H1 (cell line): ENCODE measurements around the gene PPP1R14C. TPM values are rescaled to one million over a fixed set of nuclear protein-coding genes. Genes with fewer than 3 reads are reported as not detected.

Experiments used
- CTCF ChIA-PET: fragments of 300-600 bp; sonication (Branson Sonifier 250); formaldehyde crosslinking; loops from one replicate; lab custom pipeline; 2021; ENCODE audit not compliant: partially characterized antibody; lab: Charles Lee
- POLR2A ChIA-PET: fragments of 300-600 bp; sonication (Branson Sonifier 250); formaldehyde crosslinking; loops from one replicate; lab custom pipeline; 2021; ENCODE audit warnings: inconsistent platforms; ENCODE audit not compliant: partially characterized antibody; lab: Charles Lee
- DNase-seq, 2 experiments: peaks; one replicate each; pipeline versions ENCODE4 v3.0.0 to v3.0.0-alpha.2; 2010 to 2022; ENCODE audit warnings: low spot score in 2 of 2, low read depth in 1 of 2, mixed read lengths in 1 of 2
- FAIRE-seq: peaks from 2 replicates; lab custom pipeline; 2011; peaks lifted over from hg19 to GRCh38; lab: Jason Lieb, UNC
- H2AFZ ChIP-seq: 2 replicates; pipeline ENCODE4 v1.8.1; 2012; ENCODE audit warnings: low read length, inconsistent platforms
- H2AK5ac ChIP-seq: 2 replicates; pipeline ENCODE4 v1.6.1; 2013; ENCODE audit warnings: low read depth, low read length
- H2BK120ac ChIP-seq: replicated peaks from 2 replicates; pipeline ENCODE3; 2013; ENCODE audit warnings: low read depth, low read length, inconsistent platforms
- H2BK12ac ChIP-seq: 2 replicates; pipeline ENCODE4 v1.6.1; 2013; ENCODE audit warnings: low read depth, low read length
- H2BK15ac ChIP-seq: 2 replicates; pipeline ENCODE4 v1.6.1; 2013; ENCODE audit warnings: low read length
- H2BK20ac ChIP-seq: 2 replicates; pipeline ENCODE4 v1.6.1; 2013; ENCODE audit warnings: low read length
- H2BK5ac ChIP-seq: 2 replicates; pipeline ENCODE4 v1.6.1; 2013; ENCODE audit warnings: low read depth, low read length
- H3K14ac ChIP-seq: 2 replicates; pipeline ENCODE4 v1.6.1; 2013; ENCODE audit warnings: inconsistent platforms; ENCODE audit not compliant: insufficient read length
- H3K18ac ChIP-seq: 2 replicates; pipeline ENCODE4 v1.6.1; 2013; ENCODE audit warnings: low read length; ENCODE audit errors: extremely low read depth
- H3K23ac ChIP-seq: 2 replicates; pipeline ENCODE4 v1.6.1; 2013; ENCODE audit warnings: inconsistent platforms; ENCODE audit not compliant: insufficient read length
- H3K23me2 ChIP-seq: 2 replicates; pipeline ENCODE4 v1.6.1; 2013; ENCODE audit warnings: low read depth, low read length
- H3K27ac ChIP-seq: 2 replicates; pipeline ENCODE4 v1.6.1; 2011; ENCODE audit warnings: low read depth, low read length, inconsistent platforms
- H3K27me3 ChIP-seq, 4 experiments: replicated peaks in 1 of 4; 1 replicate in 1 of 4; 2 replicates in 3 of 4; pipeline versions ENCODE4 v1.6.1 to v1.8.1; 2011 to 2013; ENCODE audit warnings: low read length in 3 of 4, mild to moderate bottlenecking in 3 of 4, inconsistent platforms in 2 of 4, mixed read lengths in 2 of 4, moderate library complexity in 1 of 4; ENCODE audit not compliant: control insufficient read depth in 3 of 4, insufficient read depth in 3 of 4; ENCODE audit errors: extremely low read depth in 1 of 4
- H3K36me3 ChIP-seq, 4 experiments: 2 replicates each; pipeline versions ENCODE4 v1.6.1 to v1.8.1; 2011 to 2013; ENCODE audit warnings: mild to moderate bottlenecking in 4 of 4, low read length in 3 of 4, moderate library complexity in 2 of 4, control low read depth in 1 of 4, inconsistent platforms in 1 of 4; ENCODE audit not compliant: insufficient read depth in 4 of 4, control insufficient read depth in 2 of 4
- H3K4ac ChIP-seq: replicated peaks from 2 replicates; pipeline ENCODE3; 2013; ENCODE audit warnings: low read length, low read depth, mixed read lengths, inconsistent platforms; ENCODE audit not compliant: insufficient read length
- H3K4me1 ChIP-seq, 4 experiments: replicated peaks in 1 of 4; 1 replicate in 1 of 4; 2 replicates in 3 of 4; pipeline versions ENCODE4 v1.6.1 to v1.8.1; 2011 to 2013; ENCODE audit warnings: low read length in 3 of 4, inconsistent platforms in 2 of 4, mixed read lengths in 1 of 4; ENCODE audit not compliant: insufficient read depth in 4 of 4, control insufficient read depth in 3 of 4
- H3K4me2 ChIP-seq, 2 experiments: 2 replicates each; pipeline versions ENCODE4 v1.6.1 to v1.8.1; 2011 to 2013; ENCODE audit warnings: low read depth in 2 of 2, low read length in 2 of 2, control low read depth in 1 of 2, inconsistent platforms in 1 of 2, mild to moderate bottlenecking in 1 of 2; ENCODE audit not compliant: insufficient read depth in 1 of 2
- H3K4me3 ChIP-seq, 4 experiments: fragments of 200-600, 300-600 bp in 1 of 4; sonication (generic), shearing (Covaris generic), sonication (Bioruptor Twin) in 1 of 4; 2 replicates each; pipeline versions ENCODE4 v1.5.1 to v1.8.1; 2011 to 2016; ENCODE audit warnings: low read length in 4 of 4, low read depth in 3 of 4, control low read depth in 2 of 4, inconsistent platforms in 2 of 4, mild to moderate bottlenecking in 2 of 4, mixed read lengths in 1 of 4, moderate library complexity in 1 of 4; ENCODE audit not compliant: insufficient read depth in 2 of 4; ENCODE audit errors: extremely low read depth in 1 of 4
- H3K56ac ChIP-seq: replicated peaks from 2 replicates; pipeline ENCODE3; 2013; ENCODE audit warnings: low read depth, mild to moderate bottlenecking, mixed read lengths, low read length, inconsistent platforms; ENCODE audit not compliant: insufficient read length
- H3K79me1 ChIP-seq: 2 replicates; pipeline ENCODE4 v1.6.1; 2013; ENCODE audit warnings: low read depth, low read length, control low read depth
- H3K79me2 ChIP-seq, 2 experiments: 2 replicates each; pipeline versions ENCODE4 v1.6.1 to v1.8.1; 2012 to 2013; ENCODE audit warnings: low read length in 2 of 2, mild to moderate bottlenecking in 2 of 2, inconsistent platforms in 1 of 2; ENCODE audit not compliant: insufficient read depth in 2 of 2, control insufficient read depth in 1 of 2
- H3K9ac ChIP-seq, 4 experiments: replicated peaks in 1 of 4; 1 replicate in 1 of 4; 2 replicates in 3 of 4; pipeline versions ENCODE4 v1.6.1 to v1.8.1; 2011 to 2013; ENCODE audit warnings: low read depth in 3 of 4, low read length in 3 of 4, control low read depth in 2 of 4, mild to moderate bottlenecking in 2 of 4, moderate library complexity in 2 of 4, inconsistent platforms in 1 of 4; ENCODE audit errors: extremely low read depth in 1 of 4
- H3K9me3 ChIP-seq, 2 experiments: 2 replicates each; pipeline versions ENCODE4 v1.6.1 to v1.8.1; 2012 to 2013; ENCODE audit warnings: mild to moderate bottlenecking in 2 of 2, moderate library complexity in 2 of 2, control low read depth in 1 of 2, inconsistent platforms in 1 of 2, low read depth in 1 of 2, low read length in 1 of 2, mixed read lengths in 1 of 2; ENCODE audit not compliant: insufficient read depth in 2 of 2
- H4K20me1 ChIP-seq, 2 experiments: replicated peaks in 1 of 2; 2 replicates each; pipeline versions ENCODE3 to v1.8.1; 2011 to 2013; ENCODE audit warnings: inconsistent platforms in 2 of 2, low read length in 2 of 2, mild to moderate bottlenecking in 1 of 2; ENCODE audit not compliant: insufficient read depth in 2 of 2, control insufficient read depth in 1 of 2
- H4K5ac ChIP-seq: 2 replicates; pipeline ENCODE4 v1.6.1; 2013; ENCODE audit warnings: low read length, low read depth, mixed read lengths, inconsistent platforms; ENCODE audit not compliant: insufficient read length
- H4K8ac ChIP-seq: 2 replicates; pipeline ENCODE4 v1.8.0; 2013; ENCODE audit warnings: mild to moderate bottlenecking, moderate library complexity, low read length, inconsistent platforms; ENCODE audit not compliant: insufficient read depth; ENCODE audit errors: extremely low read depth
- H4K91ac ChIP-seq: replicated peaks from 2 replicates; pipeline ENCODE3; 2013; ENCODE audit warnings: low read length, mixed read lengths, inconsistent platforms; ENCODE audit not compliant: insufficient read length
- ATF3 ChIP-seq: IDR thresholded peaks from 2 replicates; pipeline ENCODE4 v1.6.1; 2011; ENCODE audit warnings: low read depth, mild to moderate bottlenecking, low read length; ENCODE audit not compliant: insufficient read depth
- BCL11A ChIP-seq, 2 experiments: IDR thresholded peaks; one replicate each; pipeline ENCODE4 v1.6.1; 2011; ENCODE audit warnings: low read depth in 2 of 2, low read length in 2 of 2, mild to moderate bottlenecking in 2 of 2
- JUND ChIP-seq: IDR thresholded peaks from 2 replicates; pipeline ENCODE4 v1.6.1; 2011; ENCODE audit warnings: mild to moderate bottlenecking, improper control_type of control experiment, low read length
- POU5F1 ChIP-seq: IDR thresholded peaks from 2 replicates; pipeline ENCODE4 v1.6.1; 2011; ENCODE audit warnings: low read depth, mild to moderate bottlenecking, low read length, moderate library complexity
- SAP30 ChIP-seq: fragments of 300-600 bp; sonication (generic); IDR thresholded peaks from 2 replicates; pipeline ENCODE4 v1.7.1; 2012; ENCODE audit warnings: low read length, moderate library complexity, mild to moderate bottlenecking, inconsistent platforms; ENCODE audit not compliant: insufficient read depth, insufficient replicate concordance
- ZNF274 ChIP-seq: IDR thresholded peaks from 2 replicates; pipeline ENCODE4 v1.7.0; 2012; ENCODE audit warnings: low read length, borderline replicate concordance; ENCODE audit errors: extremely low read depth
- WGBS, 2 experiments: shearing (Covaris generic) in 1 of 2; methylation state at CpG; one replicate each; pipeline versions ENCODE4 v1.1.6 to v1.1.7; 2013 to 2015; ENCODE audit warnings: low lambda C conversion rate in 2 of 2, mixed read lengths in 2 of 2, inconsistent platforms in 1 of 2, low coverage in 1 of 2, missing lambda C conversion rate in 1 of 2; ENCODE audit not compliant: insufficient replicate concordance in 2 of 2, insufficient coverage in 1 of 2, insufficient read length in 1 of 2; ENCODE audit errors: extremely low coverage in 1 of 2, missing lambda C conversion rate in 1 of 2; 5-methylcytosine and 5-hydroxymethylcytosine counted together
- polyA plus RNA-seq, 7 experiments: library from polyadenylated mRNA; depleted of rRNA in 3 of 7; stranded (reverse) in 5 of 7; unstranded in 2 of 7; fragments of >200 nt in 5 of 7; fragments of 200-250 nt in 2 of 7; gene quantifications; 1 replicate in 5 of 7; 2 replicates in 1 of 7; 4 replicates in 1 of 7; pipeline versions ENCODE4 v1.2.1 to v1.2.3, GENCODE V29; 2011 to 2013; ENCODE audit warnings: missing spikeins in 2 of 7, mixed read lengths in 2 of 7
- total RNA-seq: library from RNA; stranded (reverse); fragmentation: NEBNext Ultra II Directional; extraction: Animal tissue kit (Norgen Biotek cat#: 25700); gene quantifications from 2 replicates; pipeline ENCODE4 v1.2.1, GENCODE V29; 2021

The PPP1R14C gene
- total and polyA plus RNA-seq, 2 of the 8 experiments (the other 6 are each of a cell fraction or from before 2014, with no cell fraction given) = 0.30 to 0.61 TPM

GRCh38 chr6:150298030-150298380, 155.2 kb downstream of the PPP1R14C start:
- Histone ChIP-seq H3K9me3 (peaks cover 18 to 25% of the 10 kb centered on the region in 2 experiments), H3K27ac (no peak overlapping the region), H3K79me2 (no peaks in the 10 kb centered on the region), H3K23me2 (no peaks in the 10 kb centered on the region), H4K20me1 (no peaks in the 10 kb centered on the region), H4K91ac (no peak overlapping the region), H3K9ac (no peak overlapping the region), H3K56ac (no peak overlapping the region), H3K27me3 (no peaks in the 10 kb centered on the region), H4K5ac (no peak overlapping the region), H3K23ac (no peak overlapping the region), H2BK12ac (no peak overlapping the region), H2BK5ac (no peak overlapping the region), H3K18ac (no peak overlapping the region), H3K14ac (no peak overlapping the region), H3K36me3 (no peaks in the 10 kb centered on the region), H4K8ac (no peak overlapping the region), H2BK15ac (no peak overlapping the region), H3K4me1 (no peaks in the 10 kb centered on the region), H2BK120ac (no peak overlapping the region), H3K4me2 (no peak overlapping the region), H2BK20ac (no peak overlapping the region), H3K79me1 (no peaks in the 10 kb centered on the region), H3K4me3 (no peak overlapping the region), H3K4ac (no peak overlapping the region), H2AK5ac (no peak overlapping the region), H2AFZ (no peak overlapping the region)
- FAIRE-seq (no peak), DNase-seq (no peak)
- no peak for TF ChIP-seq POU5F1
- no peak for TF ChIP-seq BCL11A (IDR thresholded peaks at IDR 0.05; ENCODE audit: low read depth in 2 of 2, low read length in 2 of 2)
- no peak for TF ChIP-seq SAP30
- no peak for TF ChIP-seq ZNF274
- TF ChIP-seq JUND = no peak
- TF ChIP-seq ATF3 = no peak
- CTCF ChIA-PET = interaction anchor here (1.0 kb wide), 1 partner anchor 10 kb away, joined by 3 read pairs; no protein-coding TSS in a partner anchor
- WGBS, 2 experiments = 93% methylated on average over 2 of the region's 2 CpGs; no CpG with 5 or more reads in 1 of the 2 experiments
- POLR2A ChIA-PET = no interaction called here
